PC-3 (cell line): ENCODE measurements around the gene ZFP36L1. TPM values are rescaled to one million over a fixed set of nuclear protein-coding genes. Genes with fewer than 3 reads are reported as not detected.

Experiments used
- ATAC-seq: fragments of 200-7000 bp; cut with Tn5 transposase; 2 replicates; pipeline ENCODE4 v1.9.1; 2020; ENCODE audit warnings: mild to moderate bottlenecking, moderate library complexity
- BruUV-seq: library from RNA; stranded (reverse); fragments of 400-500 nt; replicated peaks from 2 replicates; lab custom pipeline; 2021; lab: Mats Ljungman, UMichigan
- CTCF ChIA-PET: fragments of 300-600 bp; sonication (Branson Sonifier 250); formaldehyde crosslinking; loops from one replicate; lab custom pipeline; 2022; ENCODE audit warnings: antibody characterized with exemption; lab: Charles Lee
- POLR2A ChIA-PET: fragments of 300-600 bp; sonication (Branson Sonifier 250); formaldehyde crosslinking; loops from one replicate; lab custom pipeline; 2022; ENCODE audit warnings: antibody characterized with exemption; ENCODE audit not compliant: unreplicated experiment; lab: Charles Lee
- DNase-seq: peaks from one replicate; pipeline ENCODE4 v3.0.0-alpha.2; 2015
- H2AFZ ChIP-seq: fragments of 300-600 bp; sonication (generic); 2 replicates; pipeline ENCODE4 v1.6.0; 2016; ENCODE audit warnings: antibody characterized with exemption, low read length
- H3F3A ChIP-seq: fragments of 300-600 bp; sonication (generic); one replicate; pipeline ENCODE4 v1.6.0; 2017; ENCODE audit warnings: antibody characterized with exemption, low read length, control low read depth, mild to moderate bottlenecking; ENCODE audit not compliant: unreplicated experiment
- H3K27ac ChIP-seq: fragments of 300-600 bp; sonication (generic); 2 replicates; pipeline ENCODE4 v1.5.1; 2016; ENCODE audit warnings: mild to moderate bottlenecking, low read length
- H3K27me3 ChIP-seq: fragments of 300-600 bp; sonication (generic); 2 replicates; pipeline ENCODE4 v1.6.1; 2016; ENCODE audit warnings: low read length, mixed read lengths
- H3K36me3 ChIP-seq: fragments of 300-600 bp; sonication (generic); 2 replicates; pipeline ENCODE4 v1.6.1; 2016; ENCODE audit warnings: low read depth, mixed run types, low read length, mixed read lengths
- H3K4me1 ChIP-seq: fragments of 300-600 bp; sonication (generic); 2 replicates; pipeline ENCODE4 v1.5.1; 2016; ENCODE audit warnings: low read length; ENCODE audit not compliant: insufficient read depth
- H3K4me2 ChIP-seq: fragments of 300-600 bp; sonication (generic); 2 replicates; pipeline ENCODE4 v1.6.0; 2016; ENCODE audit warnings: low read length
- H3K4me3 ChIP-seq: fragments of 300-600 bp; sonication (generic); 2 replicates; pipeline ENCODE4 v1.5.1; 2016; ENCODE audit warnings: mild to moderate bottlenecking, low read length, mixed read lengths
- H3K79me2 ChIP-seq: fragments of 300-600 bp; sonication (generic); 2 replicates; pipeline ENCODE4 v1.6.1; 2017; ENCODE audit warnings: low read length, mixed read lengths
- H3K9ac ChIP-seq: fragments of 300-600 bp; sonication (generic); 2 replicates; pipeline ENCODE4 v1.6.0; 2016; ENCODE audit warnings: mild to moderate bottlenecking, low read length
- H3K9me2 ChIP-seq: fragments of 300-600 bp; sonication (generic); replicated peaks from 2 replicates; pipeline ENCODE4 v1.6.1; 2016; ENCODE audit warnings: mixed run types, low read length, mixed read lengths
- H3K9me3 ChIP-seq: fragments of 300-600 bp; sonication (generic); 2 replicates; pipeline ENCODE4 v1.6.1; 2016; ENCODE audit warnings: low read length, mixed read lengths
- H4K20me1 ChIP-seq: fragments of 300-600 bp; sonication (generic); 2 replicates; pipeline ENCODE4 v1.6.1; 2016; ENCODE audit warnings: low read length, mixed read lengths
- CTCF ChIP-seq: fragments of 300-600 bp; sonication (generic); conservative IDR thresholded peaks from 2 replicates; pipeline ENCODE4 v1.5.1; 2017; ENCODE audit warnings: antibody characterized with exemption, low read depth, mild to moderate bottlenecking, low read length
- EZH2 ChIP-seq: fragments of 300-600 bp; sonication (generic); IDR thresholded peaks from one replicate; pipeline ENCODE4 v1.6.1; 2017; ENCODE audit warnings: antibody characterized with exemption, mild to moderate bottlenecking, low read length; ENCODE audit not compliant: unreplicated experiment
- EZH2phosphoT487 ChIP-seq: fragments of 300-600 bp; sonication (generic); IDR thresholded peaks from 2 replicates; pipeline ENCODE4 v1.6.1; 2018; ENCODE audit warnings: mild to moderate bottlenecking, antibody characterized with exemption, low read length, borderline replicate concordance
- intact Hi-C: fragments of 100-400 bp; cut with micrococcal nuclease; formaldehyde crosslinking; loops from 2 replicates; pipeline ENCODE4 v1.9.0; 2023
- total RNA-seq: library from RNA; depleted of rRNA; stranded (reverse); fragments of >200 nt; gene quantifications from 2 replicates; pipeline ENCODE4 v1.2.3, GENCODE V29; 2014

ZFP36L1 gene
- total RNA-seq, 1 experiment from 2014 or later = 63.1 TPM

GRCh38 chr14:68782091-68782981, 10.5 kb downstream of the ZFP36L1 start:
- Histone ChIP-seq H3F3A (peaks cover 12% of the 10 kb centered on the region), H3K4me3 (no peak overlapping the region), H3K27ac (no peak overlapping the region), H3K4me1 (peaks cover 75% of the 10 kb centered on the region), H3K9ac (no peak overlapping the region), H3K36me3 (peaks cover 4% of the 10 kb centered on the region), H3K27me3 (no peaks in the 10 kb centered on the region), H3K79me2 (no peaks in the 10 kb centered on the region), H4K20me1 (no peaks in the 10 kb centered on the region), H2AFZ (no peak overlapping the region), H3K9me3 (no peaks in the 10 kb centered on the region), H3K9me2 (no peaks in the 10 kb centered on the region), H3K4me2 (no peak overlapping the region)
- no TSS peak for BruUV-seq
- no peak for ATAC-seq
- POLR2A ChIA-PET = interaction anchor here (0.6 kb wide), 2 partner anchors 11 to 234 kb away, joined by 3 to 5 read pairs; partner anchors contain the start of gene ZFP36L1
- DNase-seq = no peak
- intact Hi-C loops = no loop called here
- TF ChIP-seq EZH2phosphoT487 (no peak), CTCF (no peak), EZH2 (no peak)
- CTCF ChIA-PET = no interaction called here

- POLR2A ChIA-PET = interaction anchor here (0.6 kb wide), 2 partner anchors 233 to 245 kb away, joined by 3 to 21 read pairs; no protein-coding TSS in a partner anchor
- H3K27me3 ChIP-seq = no peaks in the 10 kb centered on the region
- H3K9me3 ChIP-seq = no peaks in the 10 kb centered on the region
- peaks cover 12% of the 10 kb centered on the region for H3F3A ChIP-seq
- CTCF ChIA-PET = interaction anchor here (0.6 kb wide), 1 partner anchor 178 kb away, joined by 3 read pairs; no protein-coding TSS in a partner anchor
- ATAC-seq = no peak
- H3K36me3 ChIP-seq = no peaks in the 10 kb centered on the region
- peaks cover 65% of the 10 kb centered on the region for H3K4me1 ChIP-seq
- H3K79me2 ChIP-seq = no peaks in the 10 kb centered on the region
- no peak overlapping the region for H2AFZ ChIP-seq
- no peak for DNase-seq
- H3K9ac ChIP-seq = no peak overlapping the region
- no peaks in the 10 kb centered on the region for H4K20me1 ChIP-seq
- H3K27ac ChIP-seq = peak overlapping the region; percentile 80
- H3K9me2 ChIP-seq = no peaks in the 10 kb centered on the region
- peak overlapping the region; percentile 76; the same call in 1 of the 2 replicates for H3K4me2 ChIP-seq
- intact Hi-C loops = loop anchor here (2.0 kb wide), 2 partner anchors 341 to 401 kb away; no protein-coding TSS in a partner anchor
- H3K4me3 ChIP-seq = no peak overlapping the region
- no TSS peak for BruUV-seq
- TF ChIP-seq EZH2 (no peak), CTCF (no peak), EZH2phosphoT487 (no peak)
Observed at GRCh38 chr14:68781161-68782021, 11.5 kb downstream of the ZFP36L1 start.
